ENCODE data around the gene PRR16.
"Not testable (repeated sequence)": the region's sequence is repeated elsewhere in the genome, so short reads cannot be mapped to it uniquely, and the experiment has no call there.

Gene PRR16

GRCh38 chr5:120463991-120464626 is at the start of gene PRR16:
PRR16 (plus strand) TSS chr5:120464300.
- no peak for DNase-seq

DNA sequence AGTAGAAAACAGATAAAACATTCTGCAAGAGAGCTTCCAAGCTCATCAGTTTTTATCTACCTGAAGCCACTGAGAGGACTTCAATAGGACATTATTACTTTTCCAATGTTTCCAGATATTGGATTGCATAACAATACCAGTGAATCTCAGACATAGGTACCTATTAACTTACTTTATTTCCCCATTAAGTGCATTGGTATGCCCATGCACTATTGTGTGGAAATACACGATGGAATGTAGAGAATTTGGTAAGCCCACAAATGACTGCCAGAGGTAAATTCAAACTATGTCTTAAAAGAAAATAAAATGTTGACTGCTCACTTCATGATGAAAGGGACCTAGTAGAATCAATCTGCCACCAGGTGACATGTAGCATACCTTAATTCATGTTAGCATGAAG is 48.1 kb upstream of the PRR16 start:
- no peak for DNase-seq

GRCh38 chr5:120419127-120419526 is 45.0 kb upstream of the PRR16 start:
- no peak for DNase-seq

GRCh38 chr5:120426633-120427275 is 37.3 kb upstream of the PRR16 start:
- DNase-seq = not testable (repeated sequence)

DNA sequence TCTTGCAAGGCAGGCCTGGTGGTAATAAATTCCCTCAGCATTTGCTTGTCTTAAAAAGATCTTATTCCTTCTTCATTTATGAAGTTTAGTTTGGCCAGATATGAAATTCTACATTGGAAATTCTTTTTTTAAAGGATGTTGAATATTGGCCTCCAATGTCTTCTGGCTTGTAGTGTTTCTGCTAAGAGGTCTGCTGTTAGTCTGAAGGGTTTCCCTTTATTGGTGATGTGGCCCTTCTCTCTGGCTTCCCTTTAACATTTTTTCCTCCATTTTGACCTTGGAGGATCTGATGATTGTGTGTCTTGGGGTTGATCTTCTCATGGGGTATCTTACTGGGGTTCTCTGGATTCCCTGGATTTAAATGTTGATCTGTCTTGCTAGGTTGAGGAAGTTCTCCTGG is 33.5 kb upstream of the PRR16 start:
- DNase-seq = no peak

- no peak for DNase-seq
Measured at GRCh38 chr5:120432861-120433260, 31.2 kb upstream of the PRR16 start.

- DNase-seq = no peak
Measured at GRCh38 chr5:120435129-120435528, 29.0 kb upstream of the PRR16 start.

DNA sequence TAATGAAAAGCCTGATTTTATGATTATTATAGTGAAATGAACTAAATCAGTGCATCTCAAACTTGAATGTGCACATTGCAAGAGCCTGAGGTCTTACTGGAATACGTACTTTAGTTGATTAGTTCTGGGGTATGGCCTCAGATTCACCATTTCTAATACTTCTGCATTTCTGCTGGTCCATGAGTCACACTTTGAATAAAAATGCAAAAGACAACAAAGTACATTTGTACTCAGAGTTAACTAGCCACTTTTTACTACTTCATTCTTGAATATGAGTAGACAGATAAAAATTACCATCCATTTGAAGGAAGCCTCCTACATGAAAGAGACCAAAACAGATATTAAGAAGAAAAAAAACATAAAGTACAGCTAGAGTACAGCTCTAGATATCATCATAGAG is 27.1 kb upstream of the PRR16 start:
- no peak for DNase-seq

GRCh38 chr5:120442694-120443093 is 21.4 kb upstream of the PRR16 start:
- no peak for DNase-seq

DNA sequence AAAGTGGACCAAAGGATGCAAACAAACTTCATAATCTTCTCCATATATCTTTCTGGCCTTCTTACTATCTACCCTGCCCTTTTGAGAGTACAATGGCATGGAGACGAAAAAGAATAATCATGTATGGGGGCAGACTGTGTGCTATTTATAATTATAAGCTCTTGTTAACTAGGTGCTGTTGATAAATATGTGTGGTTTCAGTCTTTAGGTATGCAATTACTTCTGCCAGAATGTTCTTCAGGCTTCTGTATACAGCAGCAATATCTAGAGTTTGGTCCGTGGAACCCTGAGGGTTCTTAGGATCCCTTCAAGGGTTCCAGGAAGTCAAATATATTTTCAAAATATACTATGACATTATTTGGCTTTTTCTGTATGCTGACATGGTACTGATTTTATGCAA is 20.5 kb upstream of the PRR16 start:
- no peak for DNase-seq

- no peak for DNase-seq
Measured at GRCh38 chr5:120446068-120446492, 18.0 kb upstream of the PRR16 start.

DNA sequence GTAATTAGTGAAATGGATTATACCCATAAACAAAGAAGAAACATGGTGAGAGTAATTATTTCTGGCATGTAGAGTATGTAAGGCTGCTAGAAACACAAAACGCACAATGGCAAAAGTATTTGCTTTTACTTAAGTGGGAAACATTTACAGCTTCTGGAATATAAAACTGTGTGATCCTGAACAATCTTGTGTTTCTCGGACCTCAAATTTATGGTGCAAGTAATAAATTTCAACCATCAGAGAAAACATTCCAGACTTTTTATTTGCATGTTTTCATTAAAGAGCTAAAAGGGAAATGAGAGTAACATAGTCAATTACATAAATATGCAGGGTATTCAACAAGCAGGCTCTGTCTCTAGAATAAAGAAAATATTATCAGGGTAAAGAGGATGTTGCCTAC is 17.2 kb upstream of the PRR16 start:
- DNase-seq = no peak

DNA sequence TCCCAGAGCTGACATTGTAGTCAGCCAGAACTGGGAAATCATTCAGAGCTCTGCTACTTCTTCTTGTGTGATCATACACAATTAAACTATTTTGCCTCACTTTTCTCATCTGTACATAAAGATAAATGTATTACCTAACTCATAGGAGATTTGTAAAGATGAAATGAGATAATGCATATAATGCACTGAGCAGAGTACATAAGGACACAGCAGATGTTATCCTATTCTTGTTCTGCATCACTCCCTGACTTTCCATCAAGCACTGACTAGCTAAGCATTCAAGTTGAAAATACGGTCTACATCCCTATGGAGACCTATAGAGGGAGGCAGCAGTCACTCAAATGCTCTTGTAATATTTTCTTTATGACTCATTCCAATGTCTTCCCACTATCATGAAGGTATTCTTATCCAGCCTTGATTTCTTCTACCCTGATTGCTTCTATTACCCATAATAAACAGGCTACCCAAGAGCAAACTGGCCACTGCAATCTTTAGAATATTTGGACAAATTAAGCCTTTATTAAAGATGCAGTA is 16.3 kb upstream of the PRR16 start:
- DNase-seq = no peak

DNA sequence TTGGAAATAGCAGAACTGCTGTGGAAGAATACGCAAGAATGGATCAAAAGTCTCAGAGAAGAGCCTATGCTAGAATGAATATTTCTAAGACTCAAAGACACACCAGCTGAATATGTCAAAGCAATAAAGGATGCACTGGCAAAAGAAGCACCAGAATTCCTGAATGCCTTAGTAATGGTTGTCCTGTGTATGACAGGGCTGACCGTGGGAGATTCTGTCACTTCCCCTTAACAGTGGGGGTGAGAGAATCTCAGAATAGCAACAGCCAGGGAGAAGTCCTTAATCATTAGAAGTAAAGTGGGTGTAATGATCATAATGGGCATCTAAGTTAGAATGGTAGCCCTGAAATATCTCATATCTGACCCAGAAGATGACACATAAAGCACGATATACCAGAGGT is 14.6 kb upstream of the PRR16 start:
- DNase-seq = no peak

DNA sequence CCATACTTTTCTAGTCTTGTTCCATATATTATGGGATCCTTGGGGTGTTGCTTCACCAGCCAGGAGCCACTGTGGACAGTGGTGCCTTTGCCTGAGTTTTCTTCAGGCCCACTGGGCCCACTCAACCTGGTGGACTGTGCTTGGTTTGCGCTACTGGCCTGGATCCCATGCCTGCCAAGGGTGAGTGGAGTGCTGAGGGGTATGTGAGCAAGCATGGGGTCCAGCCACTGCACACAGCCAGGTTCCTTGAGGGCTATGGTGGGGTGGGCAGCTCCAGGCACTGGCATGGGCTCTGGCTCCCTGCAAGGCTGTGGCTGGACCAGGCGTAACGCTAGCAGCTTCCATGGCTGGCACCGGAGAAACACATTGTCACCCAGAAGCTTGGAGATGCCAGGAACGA is 13.2 kb upstream of the PRR16 start:
- DNase-seq = no peak

GRCh38 chr5:120451445-120451844 is 12.7 kb upstream of the PRR16 start:
- DNase-seq = no peak

DNA sequence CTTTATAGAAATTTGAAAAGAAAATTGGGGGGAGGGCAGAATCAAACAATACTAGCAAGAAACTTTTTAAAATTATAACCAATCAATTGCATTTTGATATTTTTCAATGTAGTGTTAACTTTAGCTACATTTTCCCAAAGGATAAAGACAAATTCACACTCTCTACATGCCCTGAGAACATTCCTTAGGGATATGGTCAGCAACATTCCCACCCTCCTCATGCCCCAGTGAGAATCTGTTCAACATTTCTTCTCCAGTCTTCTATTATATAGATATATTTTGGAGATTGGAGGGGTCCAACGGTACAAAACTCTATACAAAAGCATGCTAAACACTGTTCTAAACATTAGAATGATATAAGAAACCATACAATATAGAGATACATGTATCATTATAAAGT is 11.6 kb upstream of the PRR16 start:
- no peak for DNase-seq

GRCh38 chr5:120454094-120454798 is 9.9 kb upstream of the PRR16 start:
- no peak for DNase-seq

DNA sequence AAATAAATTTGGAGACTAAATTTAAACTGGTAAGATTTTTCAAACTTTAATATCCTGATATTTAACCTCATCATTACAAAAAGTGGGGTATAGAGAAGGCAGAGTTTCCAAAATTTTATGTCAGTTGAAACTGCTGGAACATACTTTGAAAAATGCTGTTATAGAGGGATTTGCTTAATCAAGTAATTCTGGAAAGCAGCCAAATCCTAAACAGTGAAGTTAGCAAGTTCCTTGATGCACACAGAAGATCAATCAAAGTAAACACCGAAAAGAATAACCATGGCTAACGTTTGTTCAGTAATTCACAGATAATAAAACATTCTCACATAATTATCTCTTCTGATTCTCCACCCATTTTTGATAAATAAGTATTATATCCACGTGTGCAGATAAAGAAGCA is 8.1 kb upstream of the PRR16 start:
- DNase-seq = no peak

GRCh38 chr5:120457839-120458507 is 6.1 kb upstream of the PRR16 start:
- DNase-seq = peak; percentile 3

DNA sequence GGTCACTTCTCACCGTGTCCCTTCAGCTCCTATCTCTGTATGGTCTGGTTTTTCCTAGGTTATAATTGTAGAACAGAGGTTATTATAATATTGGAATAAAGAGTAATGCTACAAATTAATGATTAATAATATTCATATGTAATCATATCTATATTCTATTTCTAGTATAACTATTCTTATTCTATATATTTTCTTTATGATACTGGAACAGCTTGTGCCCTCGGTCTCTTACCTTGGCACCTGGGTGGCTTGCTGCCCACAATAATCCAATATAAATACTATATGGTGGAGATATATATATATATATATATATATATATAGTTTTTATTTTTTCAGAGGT is 5.6 kb upstream of the PRR16 start:
- DNase-seq = not testable (repeated sequence)

DNA sequence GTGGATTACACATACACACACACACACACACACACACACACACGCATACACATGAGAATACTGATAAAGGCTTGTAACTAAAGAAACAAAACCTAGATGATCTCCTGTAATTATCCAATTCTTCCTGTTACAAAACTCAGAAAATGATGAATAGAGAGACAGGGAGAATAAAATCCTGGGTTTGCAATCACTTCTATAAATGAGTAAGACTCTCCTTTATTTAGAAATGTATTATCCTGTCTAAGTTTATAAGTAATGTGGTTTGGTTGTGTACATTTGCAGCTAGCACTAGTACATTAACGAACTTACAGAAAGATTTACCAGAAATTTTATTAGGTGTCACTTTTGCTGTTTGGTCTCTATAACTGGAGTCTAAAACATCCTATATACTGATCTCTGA is 2.8 kb upstream of the PRR16 start:
- DNase-seq = no peak

- DNase-seq = no peak
Measured at GRCh38 chr5:120463006-120463680, 957 bp upstream of the PRR16 start.

Measured in activated effector memory CD4-positive, alpha-beta T cell treated with Interleukin-2 at 50 U/mL for 16 hours (primary cell).